Measurements from ENCODE around the gene AUTS2. TPM values are rescaled to one million over a fixed set of nuclear protein-coding genes. Genes with fewer than 3 reads are reported as not detected.

The AUTS2 gene
- total RNA-seq, 1 experiment from 2014 or later = 42.1 TPM

DNA sequence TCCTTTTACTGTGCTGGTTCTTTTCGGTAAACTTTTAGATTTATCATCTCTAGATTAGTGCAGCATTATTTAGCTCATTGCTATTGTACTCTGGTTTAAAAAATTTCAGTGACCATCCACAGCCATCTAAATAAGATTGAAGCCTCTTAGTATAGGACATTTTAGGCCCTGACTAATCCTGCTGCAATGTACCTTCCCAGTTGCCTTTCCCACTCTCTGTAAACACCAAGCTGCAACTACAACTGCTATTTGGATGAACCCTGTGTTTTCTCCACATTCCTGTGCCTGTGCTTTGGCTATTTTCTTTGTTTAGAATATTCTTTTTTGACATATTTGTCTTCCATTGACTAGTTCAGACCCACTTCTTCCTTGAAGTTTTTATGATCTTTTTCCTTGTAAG is 314.6 kb downstream of the AUTS2 start:
- Histone ChIP-seq H3K27ac (ENCODE audit: low read depth, low read length, poor library complexity, severe bottlenecking) (no peak overlapping the region), H3K27me3 (replicated peaks; ENCODE audit: insufficient read depth, low read depth, low read length, poor library complexity) (no peaks in the 10 kb centered on the region), H3K4me3 (ENCODE audit: low read depth, low read length, poor library complexity, severe bottlenecking) (no peak overlapping the region), H3K9me3 (ENCODE audit: low read depth, low read length, poor library complexity, severe bottlenecking) (no peaks in the 10 kb centered on the region), H3K4me1 (ENCODE audit: insufficient read depth, low read length, poor library complexity, severe bottlenecking) (no peaks in the 10 kb centered on the region), H3K36me3 (ENCODE audit: insufficient read depth, low read length, poor library complexity, severe bottlenecking) (no peaks in the 10 kb centered on the region)
- TF ChIP-seq CTCF (conservative IDR thresholded peaks at IDR 0.05; ENCODE audit: low read depth, low read length) (no peak), EZH2 (IDR thresholded peaks at IDR 0.05; ENCODE audit: borderline replicate concordance, low read depth, low read length, poor library complexity, severe bottlenecking) (no peak)
- intact Hi-C loops (cut with micrococcal nuclease; ENCODE audit: unreplicated experiment) = no loop called here
- CTCF ChIA-PET = no interaction called here
- no TSS peak for BruUV-seq (replicated peaks)
- POLR2A ChIA-PET (ENCODE audit: low non-redundant PET) = no interaction called here
- DNase-seq (ENCODE audit: low spot score) = no peak

DNA sequence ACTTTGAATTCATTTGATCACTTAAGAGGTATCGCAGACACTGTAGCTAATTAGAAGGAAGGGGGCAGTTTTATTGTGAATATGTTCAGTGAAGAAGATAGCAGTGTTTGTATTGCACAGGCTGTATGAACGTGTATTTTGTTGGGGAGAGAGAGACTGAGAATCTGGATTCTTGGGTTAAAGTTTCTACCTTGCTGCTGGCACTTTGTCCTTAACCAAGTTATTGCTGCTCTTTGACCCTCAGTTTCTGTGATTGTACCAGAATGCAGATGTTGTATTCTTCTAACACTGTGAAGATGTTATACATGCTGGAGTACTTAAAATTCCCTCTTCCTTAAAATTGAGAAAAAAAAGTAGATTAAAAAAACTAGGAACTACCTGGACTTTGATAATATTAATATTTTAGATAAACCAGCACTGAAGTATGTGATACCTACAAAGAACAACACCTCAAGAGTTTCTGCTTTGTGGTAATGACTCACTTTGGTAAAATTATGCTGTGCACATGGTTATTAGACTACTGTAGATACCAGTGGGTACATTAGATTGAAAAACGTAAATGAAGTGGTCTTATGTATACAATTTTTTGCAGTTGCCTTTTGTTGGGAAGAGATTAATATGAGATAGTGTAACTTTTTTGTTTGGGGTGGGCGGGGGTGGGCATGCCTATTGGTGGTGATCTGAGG is 321.3 kb downstream of the AUTS2 start:
- no peaks in the 10 kb centered on the region for H3K36me3 ChIP-seq (ENCODE audit: insufficient read depth, low read length, poor library complexity, severe bottlenecking)
- intact Hi-C loops (cut with micrococcal nuclease; ENCODE audit: unreplicated experiment) = no loop called here
- no peak for DNase-seq (ENCODE audit: low spot score)
- POLR2A ChIA-PET (ENCODE audit: low non-redundant PET) = no interaction called here
- no peaks in the 10 kb centered on the region for H3K4me1 ChIP-seq (ENCODE audit: insufficient read depth, low read length, poor library complexity, severe bottlenecking)
- H3K4me3 ChIP-seq (ENCODE audit: low read depth, low read length, poor library complexity, severe bottlenecking) = no peak overlapping the region
- no TSS peak for BruUV-seq (replicated peaks)
- CTCF ChIA-PET = no interaction called here
- no peak overlapping the region for H3K27ac ChIP-seq (ENCODE audit: low read depth, low read length, poor library complexity, severe bottlenecking)
- H3K9me3 ChIP-seq (ENCODE audit: low read depth, low read length, poor library complexity, severe bottlenecking) = no peaks in the 10 kb centered on the region
- TF ChIP-seq EZH2 (IDR thresholded peaks at IDR 0.05; ENCODE audit: borderline replicate concordance, low read depth, low read length, poor library complexity, severe bottlenecking) = no peak
- no peak for TF ChIP-seq CTCF (conservative IDR thresholded peaks at IDR 0.05; ENCODE audit: low read depth, low read length)
- H3K27me3 ChIP-seq (replicated peaks; ENCODE audit: insufficient read depth, low read depth, low read length, poor library complexity) = no peaks in the 10 kb centered on the region

GRCh38 chr7:69920797-69921196 is 322.5 kb downstream of the AUTS2 start:
- DNase-seq (ENCODE audit: low spot score) = no peak
- no peak for TF ChIP-seq EZH2 (IDR thresholded peaks at IDR 0.05; ENCODE audit: borderline replicate concordance, low read depth, low read length, poor library complexity, severe bottlenecking)
- TF ChIP-seq CTCF (conservative IDR thresholded peaks at IDR 0.05; ENCODE audit: low read depth, low read length) = no peak
- no peak overlapping the region for H3K27ac ChIP-seq (ENCODE audit: low read depth, low read length, poor library complexity, severe bottlenecking)
- H3K27me3 ChIP-seq (replicated peaks; ENCODE audit: insufficient read depth, low read depth, low read length, poor library complexity) = no peaks in the 10 kb centered on the region
- H3K36me3 ChIP-seq (ENCODE audit: insufficient read depth, low read length, poor library complexity, severe bottlenecking) = no peaks in the 10 kb centered on the region
- ChIA-PET POLR2A (ENCODE audit: low non-redundant PET) (no interaction called here), CTCF (no interaction called here)
- intact Hi-C loops (cut with micrococcal nuclease; ENCODE audit: unreplicated experiment) = no loop called here
- no peak overlapping the region for H3K4me3 ChIP-seq (ENCODE audit: low read depth, low read length, poor library complexity, severe bottlenecking)
- no peaks in the 10 kb centered on the region for H3K9me3 ChIP-seq (ENCODE audit: low read depth, low read length, poor library complexity, severe bottlenecking)
- BruUV-seq (replicated peaks) = no TSS peak
- H3K4me1 ChIP-seq (ENCODE audit: insufficient read depth, low read length, poor library complexity, severe bottlenecking) = no peaks in the 10 kb centered on the region

Measured in A673 (cell line).